ENCODE results near the gene SMARCAL1. TPM values are rescaled to one million over a fixed set of nuclear protein-coding genes. Genes with fewer than 3 reads are reported as not detected.

SMARCAL1 gene
- total and polyA plus RNA-seq, 2 experiments from 2014 or later, result 10.3 to 17.2 TPM

- Histone ChIP-seq H3F3A (replicated peaks; ENCODE audit: low read depth) (no peaks in the 10 kb centered on the region), H3K4me3 (no peak overlapping the region), H3K9me2 (ENCODE audit: insufficient read depth) (no peaks in the 10 kb centered on the region), H3K27me3 (ENCODE audit: insufficient read depth) (no peaks in the 10 kb centered on the region), H4K20me1 (replicated peaks; ENCODE audit: insufficient read depth) (no peaks in the 10 kb centered on the region), H3K79me2 (replicated peaks; ENCODE audit: insufficient read depth) (no peaks in the 10 kb centered on the region), H2AFZ (no peak overlapping the region), H3K27ac (ENCODE audit: low read depth) (no peak overlapping the region), H3K36me3 (ENCODE audit: insufficient read depth) (no peaks in the 10 kb centered on the region), H3K4me1 (ENCODE audit: insufficient read depth) (no peaks in the 10 kb centered on the region), H3K4me2 (no peak overlapping the region)
- Mint-ChIP-seq H3K27ac (no peak overlapping the region), H3K27me3 (ENCODE audit: insufficient read depth, low read depth, poor library complexity) (peaks cover 2% of the 10 kb centered on the region), H3K9me3 (no peaks in the 10 kb centered on the region), H3K4me3 (no peak overlapping the region), H3K4me1 (no peaks in the 10 kb centered on the region), H3K36me3 (ENCODE audit: low read depth) (no peaks in the 10 kb centered on the region; the same call in 2 of the 3 replicates)
- TF ChIP-seq ETS1 (IDR thresholded peaks at IDR 0.05) (no peak), CREB1 (CRISPR knock-in tag; IDR thresholded peaks at IDR 0.05; ENCODE audit: low read depth) (no peak), POLR2AphosphoS5 (IDR thresholded peaks at IDR 0.05; ENCODE audit: low read depth) (no peak), EZH2phosphoT487 (IDR thresholded peaks at IDR 0.05; ENCODE audit: unreplicated experiment) (no peak), EZH2 (IDR thresholded peaks at IDR 0.05; ENCODE audit: low read depth, unreplicated experiment) (no peak), NANOG (IDR thresholded peaks at IDR 0.05; ENCODE audit: borderline replicate concordance) (no peak), ZNF462 (CRISPR knock-in tag; IDR thresholded peaks at IDR 0.05) (no peak), ZNF114 (CRISPR knock-in tag; IDR thresholded peaks at IDR 0.05) (no peak), ZNF331 (CRISPR knock-in tag; IDR thresholded peaks at IDR 0.05; ENCODE audit: low read depth) (no peak), JUNB (IDR thresholded peaks at IDR 0.05; ENCODE audit: unreplicated experiment) (no peak), STAT1 (IDR thresholded peaks at IDR 0.05; ENCODE audit: unreplicated experiment) (no peak)
- TF ChIP-seq, protein P1, sequence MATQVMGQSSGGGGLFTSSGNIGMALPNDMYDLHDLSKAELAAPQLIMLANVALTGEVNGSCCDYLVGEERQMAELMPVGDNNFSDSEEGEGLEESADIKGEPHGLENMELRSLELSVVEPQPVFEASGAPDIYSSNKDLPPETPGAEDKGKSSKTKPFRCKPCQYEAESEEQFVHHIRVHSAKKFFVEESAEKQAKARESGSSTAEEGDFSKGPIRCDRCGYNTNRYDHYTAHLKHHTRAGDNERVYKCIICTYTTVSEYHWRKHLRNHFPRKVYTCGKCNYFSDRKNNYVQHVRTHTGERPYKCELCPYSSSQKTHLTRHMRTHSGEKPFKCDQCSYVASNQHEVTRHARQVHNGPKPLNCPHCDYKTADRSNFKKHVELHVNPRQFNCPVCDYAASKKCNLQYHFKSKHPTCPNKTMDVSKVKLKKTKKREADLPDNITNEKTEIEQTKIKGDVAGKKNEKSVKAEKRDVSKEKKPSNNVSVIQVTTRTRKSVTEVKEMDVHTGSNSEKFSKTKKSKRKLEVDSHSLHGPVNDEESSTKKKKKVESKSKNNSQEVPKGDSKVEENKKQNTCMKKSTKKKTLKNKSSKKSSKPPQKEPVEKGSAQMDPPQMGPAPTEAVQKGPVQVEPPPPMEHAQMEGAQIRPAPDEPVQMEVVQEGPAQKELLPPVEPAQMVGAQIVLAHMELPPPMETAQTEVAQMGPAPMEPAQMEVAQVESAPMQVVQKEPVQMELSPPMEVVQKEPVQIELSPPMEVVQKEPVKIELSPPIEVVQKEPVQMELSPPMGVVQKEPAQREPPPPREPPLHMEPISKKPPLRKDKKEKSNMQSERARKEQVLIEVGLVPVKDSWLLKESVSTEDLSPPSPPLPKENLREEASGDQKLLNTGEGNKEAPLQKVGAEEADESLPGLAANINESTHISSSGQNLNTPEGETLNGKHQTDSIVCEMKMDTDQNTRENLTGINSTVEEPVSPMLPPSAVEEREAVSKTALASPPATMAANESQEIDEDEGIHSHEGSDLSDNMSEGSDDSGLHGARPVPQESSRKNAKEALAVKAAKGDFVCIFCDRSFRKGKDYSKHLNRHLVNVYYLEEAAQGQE (IDR thresholded peaks at IDR 0.05; ENCODE audit: unreplicated experiment), result no peak
- TF ChIP-seq, protein P2, sequence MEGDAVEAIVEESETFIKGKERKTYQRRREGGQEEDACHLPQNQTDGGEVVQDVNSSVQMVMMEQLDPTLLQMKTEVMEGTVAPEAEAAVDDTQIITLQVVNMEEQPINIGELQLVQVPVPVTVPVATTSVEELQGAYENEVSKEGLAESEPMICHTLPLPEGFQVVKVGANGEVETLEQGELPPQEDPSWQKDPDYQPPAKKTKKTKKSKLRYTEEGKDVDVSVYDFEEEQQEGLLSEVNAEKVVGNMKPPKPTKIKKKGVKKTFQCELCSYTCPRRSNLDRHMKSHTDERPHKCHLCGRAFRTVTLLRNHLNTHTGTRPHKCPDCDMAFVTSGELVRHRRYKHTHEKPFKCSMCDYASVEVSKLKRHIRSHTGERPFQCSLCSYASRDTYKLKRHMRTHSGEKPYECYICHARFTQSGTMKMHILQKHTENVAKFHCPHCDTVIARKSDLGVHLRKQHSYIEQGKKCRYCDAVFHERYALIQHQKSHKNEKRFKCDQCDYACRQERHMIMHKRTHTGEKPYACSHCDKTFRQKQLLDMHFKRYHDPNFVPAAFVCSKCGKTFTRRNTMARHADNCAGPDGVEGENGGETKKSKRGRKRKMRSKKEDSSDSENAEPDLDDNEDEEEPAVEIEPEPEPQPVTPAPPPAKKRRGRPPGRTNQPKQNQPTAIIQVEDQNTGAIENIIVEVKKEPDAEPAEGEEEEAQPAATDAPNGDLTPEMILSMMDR (conservative IDR thresholded peaks at IDR 0.05; ENCODE audit: low read depth in 2 of 2), result no peak
- ATAC-seq (no peak), DNase-seq (ENCODE audit: low spot score) (no peak)
Observed at GRCh38 chr2:216467845-216468244, 55.6 kb downstream of the SMARCAL1 start.

All from GM23338 (cell line).